ENCODE data around the gene SLF1.

SLF1 gene

GRCh38 chr5:94689908-94690307, 71.4 kb downstream of the SLF1 start:
- Histone ChIP-seq H3K27me3 (replicated peaks; ENCODE audit: insufficient read depth, low read length) (no peaks in the 10 kb centered on the region), H3F3A (ENCODE audit: insufficient read depth, low read length) (no peaks in the 10 kb centered on the region), H3K79me2 (ENCODE audit: low read length) (no peaks in the 10 kb centered on the region), H3K4me3 (ENCODE audit: low read length) (no peak overlapping the region), H3K9me2 (replicated peaks; ENCODE audit: insufficient read depth, low read length) (no peaks in the 10 kb centered on the region), H3K4me2 (ENCODE audit: low read depth, low read length) (no peak overlapping the region), H3K9ac (ENCODE audit: low read length) (no peak overlapping the region), H4K20me1 (ENCODE audit: insufficient read depth, low read length) (no peaks in the 10 kb centered on the region), H3K36me3 (replicated peaks; ENCODE audit: insufficient read depth, low read length) (no peaks in the 10 kb centered on the region; the same call in 1 of the 2 replicates), H2AFZ (ENCODE audit: low read length) (no peak overlapping the region), H3K27ac (ENCODE audit: low read length) (no peak overlapping the region), H3K9me3 (replicated peaks; ENCODE audit: insufficient read depth, low read length) (no peaks in the 10 kb centered on the region), H3K4me1 (ENCODE audit: low read length) (no peaks in the 10 kb centered on the region)
- no peak for DNase-seq
- no peak for TF ChIP-seq EZH2phosphoT487 (IDR thresholded peaks at IDR 0.05; ENCODE audit: low read length)
- TF ChIP-seq, protein P1, sequence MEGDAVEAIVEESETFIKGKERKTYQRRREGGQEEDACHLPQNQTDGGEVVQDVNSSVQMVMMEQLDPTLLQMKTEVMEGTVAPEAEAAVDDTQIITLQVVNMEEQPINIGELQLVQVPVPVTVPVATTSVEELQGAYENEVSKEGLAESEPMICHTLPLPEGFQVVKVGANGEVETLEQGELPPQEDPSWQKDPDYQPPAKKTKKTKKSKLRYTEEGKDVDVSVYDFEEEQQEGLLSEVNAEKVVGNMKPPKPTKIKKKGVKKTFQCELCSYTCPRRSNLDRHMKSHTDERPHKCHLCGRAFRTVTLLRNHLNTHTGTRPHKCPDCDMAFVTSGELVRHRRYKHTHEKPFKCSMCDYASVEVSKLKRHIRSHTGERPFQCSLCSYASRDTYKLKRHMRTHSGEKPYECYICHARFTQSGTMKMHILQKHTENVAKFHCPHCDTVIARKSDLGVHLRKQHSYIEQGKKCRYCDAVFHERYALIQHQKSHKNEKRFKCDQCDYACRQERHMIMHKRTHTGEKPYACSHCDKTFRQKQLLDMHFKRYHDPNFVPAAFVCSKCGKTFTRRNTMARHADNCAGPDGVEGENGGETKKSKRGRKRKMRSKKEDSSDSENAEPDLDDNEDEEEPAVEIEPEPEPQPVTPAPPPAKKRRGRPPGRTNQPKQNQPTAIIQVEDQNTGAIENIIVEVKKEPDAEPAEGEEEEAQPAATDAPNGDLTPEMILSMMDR (IDR thresholded peaks at IDR 0.05; ENCODE audit: low read length): no peak
- no peak for TF ChIP-seq EZH2 (optimal IDR thresholded peaks at IDR 0.05; ENCODE audit: low read depth, low read length)

- Histone ChIP-seq H4K20me1 (ENCODE audit: insufficient read depth, low read length) (no peaks in the 10 kb centered on the region), H3K9me2 (replicated peaks; ENCODE audit: insufficient read depth, low read length) (no peaks in the 10 kb centered on the region), H3K27me3 (replicated peaks; ENCODE audit: insufficient read depth, low read length) (no peaks in the 10 kb centered on the region), H3K4me1 (ENCODE audit: low read length) (no peaks in the 10 kb centered on the region), H3K79me2 (ENCODE audit: low read length) (no peaks in the 10 kb centered on the region), H3K9me3 (replicated peaks; ENCODE audit: insufficient read depth, low read length) (no peaks in the 10 kb centered on the region), H3K9ac (ENCODE audit: low read length) (no peak overlapping the region), H3K4me2 (ENCODE audit: low read depth, low read length) (no peak overlapping the region), H3F3A (ENCODE audit: insufficient read depth, low read length) (no peaks in the 10 kb centered on the region), H2AFZ (ENCODE audit: low read length) (no peak overlapping the region), H3K36me3 (replicated peaks; ENCODE audit: insufficient read depth, low read length) (no peaks in the 10 kb centered on the region; the same call in 1 of the 2 replicates), H3K27ac (ENCODE audit: low read length) (no peak overlapping the region), H3K4me3 (ENCODE audit: low read length) (no peak overlapping the region)
- TF ChIP-seq EZH2 (optimal IDR thresholded peaks at IDR 0.05; ENCODE audit: low read depth, low read length): no peak
- no peak for TF ChIP-seq EZH2phosphoT487 (IDR thresholded peaks at IDR 0.05; ENCODE audit: low read length)
- TF ChIP-seq, protein P1 (IDR thresholded peaks at IDR 0.05; ENCODE audit: low read length): no peak
- no peak for DNase-seq
Measured at GRCh38 chr5:94690778-94691177, 72.3 kb downstream of the SLF1 start.

DNA sequence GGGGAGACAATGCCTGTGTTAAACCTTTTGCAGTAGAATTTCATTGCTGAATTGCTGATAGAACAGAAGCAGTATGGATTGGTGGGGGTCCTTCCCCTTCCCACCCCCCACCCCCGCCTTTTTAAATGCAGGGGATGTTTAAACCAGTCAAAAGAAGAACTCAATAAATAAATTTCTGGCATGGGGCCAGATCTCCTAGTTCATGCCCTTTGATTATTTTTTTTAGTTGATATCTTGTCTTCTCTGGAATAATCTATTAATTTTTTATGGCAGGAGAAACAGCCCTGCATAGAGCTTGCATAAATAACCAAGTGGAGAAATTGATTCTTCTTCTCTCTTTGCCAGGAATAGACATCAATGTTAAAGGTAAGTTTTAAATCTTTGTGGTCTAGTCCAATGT, 72.8 kb downstream of the SLF1 start:
- no peak for DNase-seq
- Histone ChIP-seq H3K9me3 (replicated peaks; ENCODE audit: insufficient read depth, low read length) (no peaks in the 10 kb centered on the region), H4K20me1 (ENCODE audit: insufficient read depth, low read length) (no peaks in the 10 kb centered on the region), H3F3A (ENCODE audit: insufficient read depth, low read length) (no peaks in the 10 kb centered on the region), H3K27me3 (replicated peaks; ENCODE audit: insufficient read depth, low read length) (no peaks in the 10 kb centered on the region), H3K9me2 (replicated peaks; ENCODE audit: insufficient read depth, low read length) (no peaks in the 10 kb centered on the region), H3K4me3 (ENCODE audit: low read length) (no peak overlapping the region), H2AFZ (ENCODE audit: low read length) (no peak overlapping the region), H3K4me1 (ENCODE audit: low read length) (no peaks in the 10 kb centered on the region), H3K4me2 (ENCODE audit: low read depth, low read length) (no peak overlapping the region), H3K36me3 (replicated peaks; ENCODE audit: insufficient read depth, low read length) (no peaks in the 10 kb centered on the region; the same call in 1 of the 2 replicates), H3K9ac (ENCODE audit: low read length) (no peak overlapping the region), H3K27ac (ENCODE audit: low read length) (no peak overlapping the region), H3K79me2 (ENCODE audit: low read length) (no peaks in the 10 kb centered on the region)
- TF ChIP-seq EZH2phosphoT487 (IDR thresholded peaks at IDR 0.05; ENCODE audit: low read length): no peak
- TF ChIP-seq, protein P1 (IDR thresholded peaks at IDR 0.05; ENCODE audit: low read length): no peak
- TF ChIP-seq EZH2 (optimal IDR thresholded peaks at IDR 0.05; ENCODE audit: low read depth, low read length): no peak
